ENCODE results near the gene GMDS. TPM values are rescaled to one million over a fixed set of nuclear protein-coding genes. Genes with fewer than 3 reads are reported as not detected.
"Not testable (repeated sequence)": the region's sequence is repeated elsewhere in the genome, so short reads cannot be mapped to it uniquely, and the experiment has no call there.

The GMDS gene
- total and polyA plus RNA-seq, 2 donors (not counting 3 experiments of a cell fraction or from before 2014, with no cell fraction given): 9.8 to 23.5 TPM

DNA sequence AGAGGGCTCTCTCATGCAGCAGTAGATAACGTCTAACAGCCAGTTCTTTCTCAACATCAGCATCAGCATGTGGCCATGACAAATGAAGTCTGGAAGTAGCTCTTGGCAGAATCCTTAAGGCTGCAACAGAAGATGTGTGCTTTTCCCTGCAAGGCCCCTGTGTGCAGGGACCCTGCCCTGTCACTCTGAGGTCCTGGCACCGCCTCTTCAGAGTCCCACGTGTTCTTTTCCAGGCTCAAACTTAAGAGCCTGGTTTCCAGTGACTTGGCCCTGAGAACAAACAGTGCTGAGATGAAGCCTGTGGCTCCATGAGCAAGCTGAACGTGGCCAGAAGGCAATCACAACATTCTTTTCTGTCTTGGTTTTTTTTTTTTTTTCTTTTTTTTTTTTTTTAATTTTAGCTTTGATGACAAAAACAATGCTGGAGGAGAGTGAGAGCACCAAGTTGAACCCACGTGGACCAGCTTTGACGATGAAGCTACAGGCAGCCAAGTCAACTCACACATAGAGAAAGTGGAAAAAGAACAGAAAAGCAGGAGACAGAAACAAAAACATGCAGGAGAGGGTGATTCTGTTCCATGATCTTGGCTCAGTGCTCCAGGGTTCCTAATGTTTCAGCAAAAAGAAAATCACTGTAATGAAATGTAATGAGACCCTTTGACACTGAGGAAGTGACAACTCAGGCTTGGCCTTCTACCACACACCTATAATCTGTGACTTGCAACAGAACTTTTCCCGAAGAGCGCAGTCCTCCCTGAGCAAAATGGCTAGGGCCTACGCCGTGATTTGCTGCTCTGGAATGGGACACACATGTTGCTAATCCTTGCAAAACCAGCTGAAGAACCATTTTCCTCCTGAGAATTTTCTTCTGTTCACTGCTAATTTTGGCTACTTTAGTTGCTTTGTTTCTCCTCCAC, 549.6 kb downstream of the GMDS start:
- intact Hi-C loops (cut with micrococcal nuclease) (no loop called here), dilution Hi-C loops (cut with MboI; ENCODE audit: extremely low pct_ligation_motif_present, low sequenced_read_pairs) (no loop called here)
- no TSS peak for BruUV-seq (replicated peaks)
- no peaks in the 10 kb centered on the region for H4K20me1 ChIP-seq (replicated peaks; ENCODE audit: control insufficient read depth, extremely low read depth, insufficient read depth, low read length)
- ChIA-PET CTCF (interaction anchor here (7.9 kb wide), 1 partner anchor 9 kb away, joined by 54 read pairs; no protein-coding TSS in a partner anchor), POLR2A (no interaction called here)
- FAIRE-seq: no peak
- no peak overlapping the region for H3K4me3 ChIP-seq (replicated peaks in 1 of 3; ENCODE audit: insufficient read depth in 1 of 3, low read depth in 1 of 3, low read length in 3 of 3)
- H2AFZ ChIP-seq (ENCODE audit: low read depth, low read length): no peak overlapping the region
- no peaks in the 10 kb centered on the region for H3K9me1 ChIP-seq (replicated peaks; ENCODE audit: control insufficient read depth, extremely low read depth, insufficient read depth, low read length)
- H3K79me2 ChIP-seq (ENCODE audit: control insufficient read depth, insufficient read depth, low read length): no peaks in the 10 kb centered on the region
- no peak overlapping the region for H3K27ac ChIP-seq (ENCODE audit: insufficient read depth, low read depth, low read length)
- no peaks in the 10 kb centered on the region for H3K4me1 ChIP-seq (ENCODE audit: control insufficient read depth, extremely low read depth, insufficient read depth, low read length)
- no peaks in the 10 kb centered on the region for H3K9me3 ChIP-seq (replicated peaks; ENCODE audit: control insufficient read depth, insufficient read depth, low read length)
- TF ChIP-seq JUN (IDR thresholded peaks at IDR 0.05; ENCODE audit: borderline replicate concordance, insufficient read depth, insufficient read length, low read depth) (no peak), GATA2 (IDR thresholded peaks at IDR 0.05; ENCODE audit: insufficient read depth, insufficient read length, low read depth, low read length) (no peak), CTCF (IDR thresholded peaks at IDR 0.05; ENCODE audit: extremely low read depth in 1 of 2, insufficient read depth in 1 of 2, low read depth in 1 of 2, low read length in 2 of 2) (no peak), EZH2 (IDR thresholded peaks at IDR 0.05; ENCODE audit: borderline replicate concordance, low read depth, low read length, severe bottlenecking) (no peak), MAX (IDR thresholded peaks at IDR 0.05; ENCODE audit: insufficient read depth, insufficient read length) (no peak), MYC (IDR thresholded peaks at IDR 0.05; ENCODE audit: low read depth, low read length) (no peak), POLR2A (IDR thresholded peaks at IDR 0.05; ENCODE audit: low read depth, low read length) (no peak), FOS (IDR thresholded peaks at IDR 0.05; ENCODE audit: borderline replicate concordance, insufficient read depth, low read length) (no peak), POLR2AphosphoS5 (IDR thresholded peaks at IDR 0.05; ENCODE audit: insufficient read depth, low read depth, low read length) (no peak)
- H3K4me2 ChIP-seq (ENCODE audit: insufficient read depth, low read length): no peak overlapping the region
- DNase-seq (ENCODE audit: low read depth, low spot score): no peak
- no peak overlapping the region for H3K9ac ChIP-seq (replicated peaks; ENCODE audit: extremely low read depth, insufficient read depth, low read length)
- no peaks in the 10 kb centered on the region for H3K27me3 ChIP-seq (ENCODE audit: control insufficient read depth in 2 of 2, insufficient read depth in 2 of 2, low read length in 2 of 2)
- no peaks in the 10 kb centered on the region for H3K36me3 ChIP-seq (ENCODE audit: control insufficient read depth in 2 of 2, extremely low read depth in 1 of 2, insufficient read depth in 2 of 2, low read length in 2 of 2)

GRCh38 chr6:1691828-1692227, 553.6 kb downstream of the GMDS start:
- H3K9ac ChIP-seq (replicated peaks; ENCODE audit: extremely low read depth, insufficient read depth, low read length); DNase-seq (ENCODE audit: low read depth, low spot score); H3K9me3 ChIP-seq (replicated peaks; ENCODE audit: control insufficient read depth, insufficient read depth, low read length); H4K20me1 ChIP-seq (replicated peaks; ENCODE audit: control insufficient read depth, extremely low read depth, insufficient read depth, low read length); dilution Hi-C loops (cut with MboI; ENCODE audit: extremely low pct_ligation_motif_present, low sequenced_read_pairs); intact Hi-C loops (cut with micrococcal nuclease); BruUV-seq (replicated peaks); H3K4me2 ChIP-seq (ENCODE audit: insufficient read depth, low read length); H3K27me3 ChIP-seq (ENCODE audit: control insufficient read depth in 2 of 2, insufficient read depth in 2 of 2, low read length in 2 of 2); H3K4me1 ChIP-seq (ENCODE audit: control insufficient read depth, extremely low read depth, insufficient read depth, low read length); CTCF ChIA-PET; H3K9me1 ChIP-seq (replicated peaks; ENCODE audit: control insufficient read depth, extremely low read depth, insufficient read depth, low read length); H3K79me2 ChIP-seq (ENCODE audit: control insufficient read depth, insufficient read depth, low read length); H2AFZ ChIP-seq (ENCODE audit: low read depth, low read length); H3K4me3 ChIP-seq (replicated peaks in 1 of 3; ENCODE audit: insufficient read depth in 1 of 3, low read depth in 1 of 3, low read length in 3 of 3); FAIRE-seq; POLR2A ChIA-PET; H3K36me3 ChIP-seq (ENCODE audit: control insufficient read depth in 2 of 2, extremely low read depth in 1 of 2, insufficient read depth in 2 of 2, low read length in 2 of 2); H3K27ac ChIP-seq (ENCODE audit: insufficient read depth, low read depth, low read length): not testable (repeated sequence)

Measured in endothelial cell of umbilical vein (primary cell).